Stimulated activated CD8-positive, alpha-beta memory T cell treated with anti-CD3 and anti-CD28 coated beads, Interleukin-4, amount 100 ng/mL, for 4 hours (primary cell): Measurements from ENCODE around the gene OLFML3.

Experiments used
- DNase-seq, 2 donors: peaks; one replicate each; pipeline ENCODE4 v3.0.0-alpha.2; 2020; ENCODE audit warnings: low read depth in 2 of 2, low spot score in 1 of 2

Gene OLFML3

DNA sequence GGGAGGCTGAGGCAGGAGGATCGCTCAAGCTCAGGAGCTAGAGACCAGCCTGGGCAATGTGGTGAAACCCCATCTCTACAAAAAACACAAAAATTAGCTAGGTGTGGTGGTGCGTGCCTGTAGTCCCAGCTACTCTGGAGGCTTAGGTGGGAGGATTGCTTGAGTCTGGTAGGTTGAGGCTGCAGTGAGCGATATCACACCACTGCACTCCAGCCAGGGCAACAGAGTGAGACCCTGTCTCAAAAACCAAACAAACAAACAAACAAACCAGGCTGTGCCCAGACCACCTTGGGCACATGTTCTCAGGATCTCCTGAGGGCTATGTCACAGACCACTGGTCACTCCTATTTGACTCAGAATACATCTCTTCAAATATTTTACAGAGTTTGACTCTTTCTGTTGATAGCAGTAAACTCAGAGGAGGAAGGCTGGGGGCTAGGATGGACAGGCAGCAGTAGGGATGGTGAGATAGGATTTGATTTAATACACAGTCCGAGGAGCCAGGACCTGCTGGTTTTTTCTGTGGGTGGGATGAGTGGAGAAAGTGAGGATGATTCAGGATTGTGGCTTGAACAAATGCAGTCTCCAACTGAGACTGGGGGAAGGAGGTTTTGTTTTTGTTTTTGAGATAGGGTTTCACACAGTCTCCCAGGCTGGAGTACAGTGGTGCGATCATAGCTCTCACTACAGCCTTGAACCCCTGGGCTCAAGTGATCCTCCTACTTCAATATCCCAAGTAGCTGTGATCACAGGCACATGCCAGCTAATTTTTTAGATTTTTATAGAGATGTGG lies 46.5 kb downstream of the OLFML3 start:
- DNase-seq = no peak

DNA sequence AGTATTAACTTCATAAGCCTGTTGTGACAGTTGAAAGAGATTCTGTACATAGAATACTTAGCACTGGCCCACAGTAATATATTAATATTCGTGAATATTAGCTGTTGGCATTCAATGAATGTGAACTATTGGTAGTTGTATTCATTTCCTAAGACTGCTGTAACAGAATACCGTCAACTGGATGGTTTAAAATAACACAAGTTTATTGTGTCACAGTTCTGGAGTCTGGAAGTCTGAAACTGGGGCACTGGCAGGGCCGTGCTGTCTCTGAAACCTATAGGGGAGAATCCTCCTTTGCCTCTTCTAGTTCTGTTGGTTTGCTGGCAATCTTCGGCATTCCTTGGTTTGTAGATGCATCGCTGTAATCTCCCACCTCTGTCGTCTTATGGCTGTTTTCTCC lies 47.5 kb downstream of the OLFML3 start:
- no peak for DNase-seq
